ENCODE data around the gene CXCL6. TPM values are rescaled to one million over a fixed set of nuclear protein-coding genes. Genes with fewer than 3 reads are reported as not detected.

The CXCL6 gene
- polyA plus RNA-seq, 1 of the 3 experiments (the other 2 are of a cell fraction) = 0.02 TPM

- Histone ChIP-seq H3K9ac (no peak overlapping the region), H3K9me2 (no peaks in the 10 kb centered on the region), H3K36me3 (replicated peaks in 1 of 2; ENCODE audit: control insufficient read depth in 1 of 2, insufficient read depth in 2 of 2, low read length in 1 of 2) (no peaks in the 10 kb centered on the region), H3K4me2 (no peak overlapping the region), H4K20me1 (ENCODE audit: insufficient read depth) (no peaks in the 10 kb centered on the region), H3K4me1 (ENCODE audit: control insufficient read depth in 1 of 2, insufficient read depth in 2 of 2, low read depth in 1 of 2, low read length in 1 of 2) (no peaks in the 10 kb centered on the region), H3K27ac (ENCODE audit: low read depth in 2 of 2, low read length in 1 of 2) (no peak overlapping the region), H2AFZ (ENCODE audit: low read depth) (0 out of 2 replicates have a peak overlapping the region, but pooled peaks have one; percentile 14), H3K27me3 (ENCODE audit: insufficient read depth) (no peaks in the 10 kb centered on the region), H3F3A (replicated peaks; ENCODE audit: insufficient read depth) (no peaks in the 10 kb centered on the region), H3K4me3 (ENCODE audit: low read depth in 2 of 2, low read length in 1 of 2) (no peak overlapping the region), H3K79me2 (ENCODE audit: insufficient read depth) (no peaks in the 10 kb centered on the region), H3K9me3 (no peaks in the 10 kb centered on the region)
- POLR2A ChIA-PET = no interaction called here
- WGBS (ENCODE audit: low lambda C conversion rate) = 5% methylated on average over 4 of the region's 4 CpGs
- TF ChIP-seq CHD2 (IDR thresholded peaks at IDR 0.05; ENCODE audit: low read length, partially characterized antibody) = no peak
- no peak for TF ChIP-seq SMC3 (IDR thresholded peaks at IDR 0.05; ENCODE audit: low read depth, low read length)
- TF ChIP-seq, protein P1, sequence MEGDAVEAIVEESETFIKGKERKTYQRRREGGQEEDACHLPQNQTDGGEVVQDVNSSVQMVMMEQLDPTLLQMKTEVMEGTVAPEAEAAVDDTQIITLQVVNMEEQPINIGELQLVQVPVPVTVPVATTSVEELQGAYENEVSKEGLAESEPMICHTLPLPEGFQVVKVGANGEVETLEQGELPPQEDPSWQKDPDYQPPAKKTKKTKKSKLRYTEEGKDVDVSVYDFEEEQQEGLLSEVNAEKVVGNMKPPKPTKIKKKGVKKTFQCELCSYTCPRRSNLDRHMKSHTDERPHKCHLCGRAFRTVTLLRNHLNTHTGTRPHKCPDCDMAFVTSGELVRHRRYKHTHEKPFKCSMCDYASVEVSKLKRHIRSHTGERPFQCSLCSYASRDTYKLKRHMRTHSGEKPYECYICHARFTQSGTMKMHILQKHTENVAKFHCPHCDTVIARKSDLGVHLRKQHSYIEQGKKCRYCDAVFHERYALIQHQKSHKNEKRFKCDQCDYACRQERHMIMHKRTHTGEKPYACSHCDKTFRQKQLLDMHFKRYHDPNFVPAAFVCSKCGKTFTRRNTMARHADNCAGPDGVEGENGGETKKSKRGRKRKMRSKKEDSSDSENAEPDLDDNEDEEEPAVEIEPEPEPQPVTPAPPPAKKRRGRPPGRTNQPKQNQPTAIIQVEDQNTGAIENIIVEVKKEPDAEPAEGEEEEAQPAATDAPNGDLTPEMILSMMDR (IDR thresholded peaks at IDR 0.05) = no peak
- no peak for TF ChIP-seq USF1 (IDR thresholded peaks at IDR 0.05; ENCODE audit: borderline replicate concordance, low read depth)
- TF ChIP-seq SIN3A (IDR thresholded peaks at IDR 0.05; ENCODE audit: borderline replicate concordance, low read depth, low read length) = no peak
- TF ChIP-seq YY1 (IDR thresholded peaks at IDR 0.05; ENCODE audit: low read depth) = no peak
- no peak for TF ChIP-seq GATA2 (CRISPR knock-in tag; IDR thresholded peaks at IDR 0.05)
- TF ChIP-seq TCF12 (IDR thresholded peaks at IDR 0.05) = no peak
- TF ChIP-seq, protein P2, sequence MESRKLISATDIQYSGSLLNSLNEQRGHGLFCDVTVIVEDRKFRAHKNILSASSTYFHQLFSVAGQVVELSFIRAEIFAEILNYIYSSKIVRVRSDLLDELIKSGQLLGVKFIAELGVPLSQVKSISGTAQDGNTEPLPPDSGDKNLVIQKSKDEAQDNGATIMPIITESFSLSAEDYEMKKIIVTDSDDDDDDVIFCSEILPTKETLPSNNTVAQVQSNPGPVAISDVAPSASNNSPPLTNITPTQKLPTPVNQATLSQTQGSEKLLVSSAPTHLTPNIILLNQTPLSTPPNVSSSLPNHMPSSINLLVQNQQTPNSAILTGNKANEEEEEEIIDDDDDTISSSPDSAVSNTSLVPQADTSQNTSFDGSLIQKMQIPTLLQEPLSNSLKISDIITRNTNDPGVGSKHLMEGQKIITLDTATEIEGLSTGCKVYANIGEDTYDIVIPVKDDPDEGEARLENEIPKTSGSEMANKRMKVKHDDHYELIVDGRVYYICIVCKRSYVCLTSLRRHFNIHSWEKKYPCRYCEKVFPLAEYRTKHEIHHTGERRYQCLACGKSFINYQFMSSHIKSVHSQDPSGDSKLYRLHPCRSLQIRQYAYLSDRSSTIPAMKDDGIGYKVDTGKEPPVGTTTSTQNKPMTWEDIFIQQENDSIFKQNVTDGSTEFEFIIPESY (IDR thresholded peaks at IDR 0.05; ENCODE audit: borderline replicate concordance, low read depth) = no peak
- no peak for TF ChIP-seq JUND (IDR thresholded peaks at IDR 0.05)
- TF ChIP-seq FOSL2 (IDR thresholded peaks at IDR 0.05; ENCODE audit: borderline replicate concordance, low read depth) = no peak
- no peak for TF ChIP-seq ELF1 (IDR thresholded peaks at IDR 0.05)
- no peak for TF ChIP-seq USF2 (IDR thresholded peaks at IDR 0.05; ENCODE audit: borderline replicate concordance, low read depth, low read length)
- no peak for DNase-seq
- CTCF ChIA-PET = no interaction called here
Observed at GRCh38 chr4:73885574-73886267, 49.2 kb downstream of the CXCL6 start.

Other genes with a start within 250 kb of the CXCL6 start
- gene RASSF6, start 216.2 kb upstream of the CXCL6 start, polyA plus RNA-seq (2012; rRNA removed) = not detected in 2 replicates
- 6.0 and 7.7 TPM in 2 replicates for gene CXCL8, start 96.1 kb upstream of the CXCL6 start, polyA plus RNA-seq (2012; rRNA removed)
- not detected in 2 replicates for gene PF4V1, start 16.6 kb downstream of the CXCL6 start, polyA plus RNA-seq (2012; rRNA removed)
- gene CXCL1, start 32.7 kb downstream of the CXCL6 start, polyA plus RNA-seq (2012; rRNA removed) = 0.06 and 0.12 TPM in 2 replicates
- not detected in 2 replicates for gene PF4, start 145.3 kb downstream of the CXCL6 start, polyA plus RNA-seq (2012; rRNA removed)
- gene PPBP, start 151.5 kb downstream of the CXCL6 start, polyA plus RNA-seq (2012; rRNA removed) = not detected in 2 replicates
- gene CXCL5, start 162.0 kb downstream of the CXCL6 start, polyA plus RNA-seq (2012; rRNA removed) = 0.02 and 0.03 TPM in 2 replicates
- gene CXCL3, start 202.0 kb downstream of the CXCL6 start, polyA plus RNA-seq (2012; rRNA removed) = 0.31 and 0.34 TPM in 2 replicates